HL-60 (cell line): Measurements from ENCODE around the gene CCDC15.

Source experiments
- DNase-seq, 2 experiments: peaks; one replicate each; pipeline ENCODE4 v3.0.0-alpha.2; 2010 to 2020; ENCODE audit warnings: low read depth in 1 of 2, low spot score in 1 of 2
- H3K27ac ChIP-seq: fragments of 250-450 bp; sonication (Bioruptor Pico); replicated peaks from 2 replicates; pipeline ENCODE4 v1.5.1; 2020; ENCODE audit warnings: mild to moderate bottlenecking, moderate library complexity
- H3K27me3 ChIP-seq: fragments of 250-450 bp; sonication (Bioruptor Pico); 2 replicates; pipeline ENCODE4 v1.5.1; 2021; ENCODE audit warnings: mild to moderate bottlenecking, moderate library complexity; ENCODE audit not compliant: insufficient read depth, poor library complexity, severe bottlenecking
- H3K4me3 ChIP-seq: replicated peaks from 2 replicates; pipeline ENCODE4 v1.5.1; 2011; ENCODE audit warnings: mild to moderate bottlenecking, control low read depth, low read length; ENCODE audit not compliant: insufficient read depth
- GABPA ChIP-seq: IDR thresholded peaks from 2 replicates; pipeline ENCODE4 v1.6.1; 2012; ENCODE audit warnings: low read depth
- POLR2AphosphoS5 ChIP-seq: IDR thresholded peaks from 2 replicates; pipeline ENCODE4 v1.6.1; 2012; ENCODE audit warnings: low read depth
- REST ChIP-seq: IDR thresholded peaks from 2 replicates; pipeline ENCODE4 v1.6.1; 2012; ENCODE audit warnings: low read depth; ENCODE audit not compliant: insufficient replicate concordance
- SPI1 ChIP-seq: IDR thresholded peaks from 2 replicates; pipeline ENCODE4 v1.6.1; 2012; ENCODE audit warnings: low read depth, mild to moderate bottlenecking, borderline replicate concordance
- TF ChIP-seq, protein P1 (sequence below): IDR thresholded peaks from one replicate; pipeline ENCODE4 v1.5.1; 2011; ENCODE audit warnings: low read length, control low read depth, inconsistent platforms; ENCODE audit not compliant: insufficient read depth

The CCDC15 gene

DNA sequence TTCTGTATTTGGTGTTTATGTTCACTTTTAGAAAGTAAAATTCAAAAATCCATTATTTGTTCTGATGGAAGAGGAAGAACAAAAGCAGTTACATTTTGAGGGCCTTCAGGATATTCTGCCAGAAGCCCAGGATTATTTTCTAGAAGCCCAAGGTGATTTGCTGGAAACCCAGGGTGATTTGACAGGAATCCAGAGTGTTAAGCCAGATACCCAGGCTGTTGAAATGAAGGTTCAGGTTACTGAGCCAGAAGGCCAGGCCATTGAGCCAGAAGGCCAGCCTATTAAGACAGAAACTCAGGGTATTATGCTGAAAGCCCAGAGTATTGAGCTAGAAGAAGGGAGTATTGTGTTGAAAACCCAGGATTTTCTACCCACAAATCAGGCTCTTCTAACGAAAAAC, 33.1 kb downstream of the CCDC15 start:
- no peaks in the 10 kb centered on the region for H3K27me3 ChIP-seq
- no peak overlapping the region for H3K4me3 ChIP-seq
- no peak for DNase-seq
- no peak overlapping the region for H3K27ac ChIP-seq
- no peak for TF ChIP-seq POLR2AphosphoS5
- no peak for TF ChIP-seq GABPA
- no peak for TF ChIP-seq REST
- no peak for TF ChIP-seq SPI1
- TF ChIP-seq, protein P1, sequence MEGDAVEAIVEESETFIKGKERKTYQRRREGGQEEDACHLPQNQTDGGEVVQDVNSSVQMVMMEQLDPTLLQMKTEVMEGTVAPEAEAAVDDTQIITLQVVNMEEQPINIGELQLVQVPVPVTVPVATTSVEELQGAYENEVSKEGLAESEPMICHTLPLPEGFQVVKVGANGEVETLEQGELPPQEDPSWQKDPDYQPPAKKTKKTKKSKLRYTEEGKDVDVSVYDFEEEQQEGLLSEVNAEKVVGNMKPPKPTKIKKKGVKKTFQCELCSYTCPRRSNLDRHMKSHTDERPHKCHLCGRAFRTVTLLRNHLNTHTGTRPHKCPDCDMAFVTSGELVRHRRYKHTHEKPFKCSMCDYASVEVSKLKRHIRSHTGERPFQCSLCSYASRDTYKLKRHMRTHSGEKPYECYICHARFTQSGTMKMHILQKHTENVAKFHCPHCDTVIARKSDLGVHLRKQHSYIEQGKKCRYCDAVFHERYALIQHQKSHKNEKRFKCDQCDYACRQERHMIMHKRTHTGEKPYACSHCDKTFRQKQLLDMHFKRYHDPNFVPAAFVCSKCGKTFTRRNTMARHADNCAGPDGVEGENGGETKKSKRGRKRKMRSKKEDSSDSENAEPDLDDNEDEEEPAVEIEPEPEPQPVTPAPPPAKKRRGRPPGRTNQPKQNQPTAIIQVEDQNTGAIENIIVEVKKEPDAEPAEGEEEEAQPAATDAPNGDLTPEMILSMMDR = no peak

GRCh38 chr11:124988063-124988462, 34.1 kb downstream of the CCDC15 start:
- DNase-seq = no peak
- no peak overlapping the region for H3K4me3 ChIP-seq
- H3K27me3 ChIP-seq = no peaks in the 10 kb centered on the region
- no peak overlapping the region for H3K27ac ChIP-seq
- TF ChIP-seq POLR2AphosphoS5 = no peak
- TF ChIP-seq SPI1 = no peak
- no peak for TF ChIP-seq REST
- TF ChIP-seq, protein P1 = no peak

GRCh38 chr11:125001079-125001778, 47.2 kb downstream of the CCDC15 start:
- H3K27ac ChIP-seq = no peak overlapping the region
- TF ChIP-seq GABPA = no peak
- TF ChIP-seq, protein P1 = no peak
- no peak for TF ChIP-seq POLR2AphosphoS5
- no peak for TF ChIP-seq SPI1
- no peak for TF ChIP-seq REST
- no peaks in the 10 kb centered on the region for H3K27me3 ChIP-seq
- H3K4me3 ChIP-seq = no peak overlapping the region
- DNase-seq = no peak
